Measurements from ENCODE around the gene FIG4.

DNA sequence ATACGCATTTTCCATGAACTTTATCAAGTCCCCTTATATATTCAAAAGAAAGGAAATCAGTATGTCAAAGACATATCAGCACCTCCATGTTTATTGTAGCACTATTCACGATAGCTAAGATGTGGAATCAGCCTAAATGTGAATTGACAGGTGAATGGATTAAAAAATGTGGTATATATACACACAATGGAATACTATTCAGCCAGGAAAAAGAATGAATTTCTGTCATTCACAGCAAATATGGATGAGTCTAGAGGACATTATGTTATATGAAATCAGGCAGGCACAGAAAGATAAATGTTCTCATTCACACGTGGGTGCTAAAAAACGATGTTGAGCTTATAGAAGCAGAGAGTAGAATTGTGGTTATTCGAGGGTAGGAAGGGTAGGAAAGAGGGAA lies 5.3 kb downstream of the FIG4 start:
- TF ChIP-seq, protein P1, sequence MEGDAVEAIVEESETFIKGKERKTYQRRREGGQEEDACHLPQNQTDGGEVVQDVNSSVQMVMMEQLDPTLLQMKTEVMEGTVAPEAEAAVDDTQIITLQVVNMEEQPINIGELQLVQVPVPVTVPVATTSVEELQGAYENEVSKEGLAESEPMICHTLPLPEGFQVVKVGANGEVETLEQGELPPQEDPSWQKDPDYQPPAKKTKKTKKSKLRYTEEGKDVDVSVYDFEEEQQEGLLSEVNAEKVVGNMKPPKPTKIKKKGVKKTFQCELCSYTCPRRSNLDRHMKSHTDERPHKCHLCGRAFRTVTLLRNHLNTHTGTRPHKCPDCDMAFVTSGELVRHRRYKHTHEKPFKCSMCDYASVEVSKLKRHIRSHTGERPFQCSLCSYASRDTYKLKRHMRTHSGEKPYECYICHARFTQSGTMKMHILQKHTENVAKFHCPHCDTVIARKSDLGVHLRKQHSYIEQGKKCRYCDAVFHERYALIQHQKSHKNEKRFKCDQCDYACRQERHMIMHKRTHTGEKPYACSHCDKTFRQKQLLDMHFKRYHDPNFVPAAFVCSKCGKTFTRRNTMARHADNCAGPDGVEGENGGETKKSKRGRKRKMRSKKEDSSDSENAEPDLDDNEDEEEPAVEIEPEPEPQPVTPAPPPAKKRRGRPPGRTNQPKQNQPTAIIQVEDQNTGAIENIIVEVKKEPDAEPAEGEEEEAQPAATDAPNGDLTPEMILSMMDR (IDR thresholded peaks at IDR 0.05): no peak
- no peak for TF ChIP-seq POLR2A (IDR thresholded peaks at IDR 0.05)

Measured in lower leg skin (tissue), 3 donors.